KG1 (cell line): Measurements from ENCODE around the gene FOXP2.
"Not testable (repeated sequence)": the region's sequence is repeated elsewhere in the genome, so short reads cannot be mapped to it uniquely, and the experiment has no call there.

Source experiments
- DNase-seq: peaks from one replicate; lab custom pipeline; 2025; lab: John Stamatoyannopoulos, UW

The FOXP2 gene

DNA sequence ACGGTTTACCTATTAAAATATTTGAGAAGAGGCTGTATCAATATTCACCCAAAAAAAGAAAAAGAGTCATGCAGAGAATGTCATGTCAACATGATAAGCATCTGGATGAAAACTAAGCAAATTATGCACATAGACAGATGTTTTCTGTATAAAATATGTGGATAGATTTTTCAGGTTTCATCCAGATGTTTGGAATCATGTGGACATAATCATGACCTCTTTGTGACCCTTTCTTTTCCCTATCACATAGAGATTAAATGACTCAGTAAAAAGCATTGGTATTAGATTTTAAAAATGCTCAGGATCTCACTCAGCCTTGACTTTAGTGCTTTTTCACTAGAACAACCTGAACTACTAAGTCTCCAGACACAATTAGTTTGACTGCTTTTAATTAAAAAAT, 90.0 kb downstream of the FOXP2 start:
- DNase-seq: no peak

DNA sequence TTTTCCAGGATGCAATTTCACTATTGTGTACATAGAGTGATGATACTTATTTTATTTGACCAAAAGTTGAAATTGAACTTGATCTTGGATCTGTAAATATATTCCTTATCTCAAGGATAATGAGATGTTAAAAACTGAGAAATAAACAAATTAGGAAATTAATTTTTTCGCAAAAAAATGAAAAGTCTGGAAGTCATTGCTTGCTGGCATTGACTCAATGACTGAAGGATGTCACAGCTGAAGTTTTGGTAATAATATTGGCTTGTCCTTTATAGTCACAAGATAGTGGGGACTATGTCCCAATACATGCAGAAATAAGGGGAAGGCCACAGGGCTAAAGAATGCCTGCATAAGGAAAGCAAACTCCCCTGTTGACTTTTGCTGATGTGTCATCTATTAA, 92.8 kb downstream of the FOXP2 start:
- DNase-seq: no peak

DNA sequence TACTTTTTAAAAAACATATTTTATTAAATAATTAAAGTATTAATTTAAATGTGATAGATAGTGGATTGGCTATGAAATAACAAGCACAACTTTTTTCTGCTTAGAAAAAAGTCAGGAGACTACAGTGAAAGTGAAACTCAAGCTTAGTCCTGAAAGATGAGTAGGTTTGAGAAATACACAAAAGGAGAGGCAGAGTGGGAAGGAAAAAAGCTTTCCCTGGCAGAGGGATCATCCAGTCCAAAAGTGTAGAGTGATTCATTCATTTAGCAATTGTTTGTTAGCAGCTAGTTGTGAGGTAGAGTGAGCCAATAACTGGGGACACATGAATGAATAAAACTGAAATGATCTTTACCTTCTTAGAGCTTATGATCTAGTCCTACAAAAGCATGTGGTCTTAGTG, 93.5 kb downstream of the FOXP2 start:
- DNase-seq: no peak

DNA sequence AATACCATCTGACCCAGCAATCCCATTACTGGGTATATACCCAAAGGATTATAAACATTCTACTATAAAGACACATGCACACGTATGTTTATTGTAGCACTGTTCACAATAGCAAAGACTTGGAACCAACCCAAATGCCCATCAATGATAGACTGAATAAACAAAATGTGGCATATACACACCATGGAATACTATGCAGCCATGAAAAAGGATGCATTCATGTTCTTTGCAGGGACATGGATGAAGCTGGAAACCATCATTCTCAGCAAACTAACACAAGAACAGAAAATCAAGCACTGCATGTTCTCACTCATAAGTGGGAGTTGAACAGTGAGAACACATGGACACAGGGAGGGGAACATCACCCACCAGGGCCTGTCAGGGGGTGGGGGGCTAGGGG, 96.2 kb downstream of the FOXP2 start:
- DNase-seq: not testable (repeated sequence)

DNA sequence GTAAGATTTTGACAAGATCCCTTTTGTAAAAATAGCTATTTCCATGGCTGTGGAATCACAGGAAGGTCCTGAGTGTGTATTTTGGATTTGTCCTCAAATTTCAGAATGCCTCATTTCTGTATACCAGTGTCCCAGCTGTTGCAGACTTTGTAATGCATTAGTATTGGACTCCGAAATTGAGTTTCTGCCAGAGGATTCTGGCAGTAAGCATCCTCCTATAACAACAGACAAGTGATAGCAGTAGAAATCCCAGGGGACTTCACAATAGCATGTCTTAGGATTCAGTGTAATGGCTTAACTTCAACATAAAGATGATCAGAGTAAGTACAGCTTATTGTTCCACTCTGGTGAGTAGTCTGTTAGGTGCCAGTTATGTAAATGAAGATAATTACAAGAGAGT, 104.6 kb downstream of the FOXP2 start:
- DNase-seq: no peak

DNA sequence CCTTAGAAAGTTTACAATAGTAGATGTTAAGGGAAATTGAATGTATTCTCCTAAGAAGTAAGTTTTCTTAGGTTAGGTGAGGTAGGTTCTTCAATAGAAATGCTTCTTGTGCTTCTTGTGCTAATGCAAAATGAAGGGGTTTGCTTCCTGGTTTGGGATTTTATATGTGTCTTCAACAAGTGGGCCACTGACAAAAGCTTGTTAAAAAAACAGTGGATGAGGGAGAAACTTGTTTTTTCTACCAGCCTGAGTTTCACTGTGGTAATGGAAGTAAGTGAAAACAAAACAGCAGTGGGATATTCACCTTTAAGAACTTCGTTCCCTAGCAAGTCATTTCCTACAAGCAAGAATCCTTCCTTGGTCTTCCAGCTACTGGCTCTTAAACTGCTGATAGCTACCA, 107.5 kb downstream of the FOXP2 start:
- DNase-seq: no peak

DNA sequence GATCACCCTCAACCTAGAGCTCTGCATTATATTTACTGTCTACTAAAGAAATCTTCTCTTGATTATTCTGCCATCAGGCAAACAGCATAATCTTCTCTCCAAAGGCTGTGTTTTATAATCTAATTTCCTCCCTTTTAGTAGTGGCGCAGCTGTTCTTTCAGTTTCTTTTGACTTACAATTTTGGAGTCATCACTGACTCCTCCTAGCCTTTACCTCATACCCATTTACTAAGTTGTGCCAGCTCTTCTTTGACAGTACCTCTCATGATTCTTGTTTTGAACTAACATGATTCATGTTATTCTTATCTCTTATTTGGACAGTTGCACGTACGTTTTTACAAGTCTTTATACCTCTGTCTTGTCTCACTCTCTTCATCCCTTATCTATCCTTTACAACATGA, 113.0 kb downstream of the FOXP2 start:
- no peak for DNase-seq

DNA sequence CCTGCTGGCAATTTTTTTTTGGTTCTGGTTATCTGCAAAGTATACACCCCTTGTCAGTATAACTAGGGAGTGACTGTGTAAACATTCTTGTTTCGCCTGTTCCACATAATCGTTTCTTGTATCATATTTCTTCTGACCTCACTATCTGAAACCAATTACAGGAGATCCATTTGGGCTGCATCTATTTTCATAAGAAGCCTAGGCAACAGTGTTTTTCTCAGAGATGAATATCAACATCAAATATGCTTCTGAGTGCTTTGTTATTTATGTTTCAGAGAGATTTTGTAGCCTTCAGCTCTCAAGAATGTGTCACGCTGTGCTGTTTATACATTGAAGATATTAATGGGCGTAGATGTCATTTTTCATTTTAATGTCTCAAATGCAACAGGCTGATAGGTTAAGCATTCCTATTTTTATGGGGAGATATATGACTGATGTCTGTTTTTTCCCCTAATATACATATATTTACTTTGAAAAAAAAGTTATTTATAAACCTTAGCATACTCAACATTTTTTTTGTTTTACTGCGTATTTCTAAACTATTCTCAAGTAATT, 115.5 kb downstream of the FOXP2 start:
- DNase-seq: no peak

DNA sequence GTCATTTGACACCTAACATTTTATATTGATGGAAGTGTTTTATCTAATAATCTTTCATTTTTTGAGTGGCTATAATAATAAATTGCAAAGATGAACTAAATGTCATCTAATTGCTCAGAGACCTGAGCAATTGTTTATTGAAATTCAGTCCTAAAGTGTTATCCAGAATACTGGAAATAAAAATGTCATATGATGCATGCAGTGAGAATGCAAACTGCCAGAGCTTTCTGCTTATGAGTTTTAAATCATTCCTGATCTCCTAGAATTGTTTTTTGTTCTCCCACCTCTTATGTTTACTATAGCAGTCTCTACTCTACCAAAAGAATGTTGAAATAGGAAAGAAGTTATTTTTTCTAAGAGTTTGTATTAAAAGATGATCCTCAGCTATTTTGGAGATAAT, 116.7 kb downstream of the FOXP2 start:
- no peak for DNase-seq

DNA sequence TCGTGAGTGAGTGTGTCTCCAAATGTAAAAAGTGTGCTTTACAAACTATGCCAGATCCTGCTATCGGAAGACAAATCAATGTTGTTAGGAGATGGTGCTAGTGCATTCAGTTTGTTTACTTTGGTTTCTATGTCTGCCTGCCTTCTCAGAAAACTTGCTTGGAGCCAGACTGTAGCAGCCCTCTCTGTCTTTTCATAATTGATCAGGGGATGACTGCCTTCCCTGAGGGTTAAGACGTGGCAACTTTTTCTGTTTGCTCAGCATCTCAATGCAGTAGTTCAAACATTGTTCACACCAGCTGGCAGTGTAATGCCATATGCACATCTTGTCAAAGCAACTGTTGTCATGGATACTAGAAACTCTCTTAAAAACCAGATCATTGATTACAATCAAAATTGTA, 118.5 kb downstream of the FOXP2 start:
- no peak for DNase-seq

DNA sequence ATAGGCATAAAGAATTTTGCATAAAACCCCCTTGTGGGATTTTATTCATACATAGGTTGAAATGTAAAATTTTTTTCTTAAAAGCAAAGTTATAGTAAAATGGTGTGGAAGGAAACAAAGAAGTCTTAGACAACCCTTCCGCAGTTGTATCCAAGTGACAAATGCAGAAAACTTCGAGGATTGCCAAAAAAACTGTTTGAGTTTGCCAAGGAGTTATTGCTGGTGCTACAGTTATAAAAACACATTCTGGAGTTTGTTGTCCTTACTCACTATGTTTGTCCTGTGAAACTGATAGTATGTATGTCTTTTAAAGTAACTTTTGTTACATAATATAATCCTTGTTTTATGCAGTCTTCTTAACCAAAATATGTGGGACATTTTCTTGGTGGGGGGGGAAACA, 120.3 kb downstream of the FOXP2 start:
- no peak for DNase-seq

DNA sequence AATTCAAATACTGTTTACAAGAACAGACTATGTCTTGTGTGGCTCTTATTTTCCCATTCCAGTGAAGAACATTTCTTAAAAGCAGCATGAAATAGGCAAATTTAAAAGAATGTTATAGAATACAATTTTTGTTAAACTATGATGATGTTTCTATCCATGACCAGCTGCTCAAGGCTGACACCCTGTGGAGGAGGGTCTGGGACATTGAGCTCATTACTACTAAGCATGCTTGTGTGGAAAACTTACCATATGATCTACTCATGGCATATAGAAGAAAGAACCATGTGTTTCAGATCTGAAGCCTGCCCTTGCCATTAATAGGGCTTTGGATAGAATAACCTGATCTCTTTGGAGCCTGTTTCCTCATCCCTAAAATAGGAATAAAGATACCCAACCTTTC, 125.0 kb downstream of the FOXP2 start:
- no peak for DNase-seq

DNA sequence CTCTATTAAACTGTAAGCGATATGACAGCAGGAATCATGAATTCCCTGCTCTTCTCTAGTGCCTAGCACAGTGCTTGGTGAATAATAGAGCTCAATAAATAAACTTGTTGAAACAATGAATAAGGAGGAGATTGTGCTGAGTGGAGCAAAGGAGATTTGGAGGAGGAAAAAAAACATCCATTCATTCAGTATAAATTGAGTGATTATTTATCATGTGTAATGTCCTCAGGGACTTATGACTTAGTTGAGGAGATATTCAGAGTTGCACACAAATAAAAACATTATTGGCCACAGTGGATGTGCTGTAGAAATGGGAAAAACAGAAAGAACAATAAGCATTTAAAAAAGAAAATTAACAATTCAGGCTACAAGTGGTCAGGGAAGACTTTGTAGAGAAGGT, 125.7 kb downstream of the FOXP2 start:
- DNase-seq: no peak

DNA sequence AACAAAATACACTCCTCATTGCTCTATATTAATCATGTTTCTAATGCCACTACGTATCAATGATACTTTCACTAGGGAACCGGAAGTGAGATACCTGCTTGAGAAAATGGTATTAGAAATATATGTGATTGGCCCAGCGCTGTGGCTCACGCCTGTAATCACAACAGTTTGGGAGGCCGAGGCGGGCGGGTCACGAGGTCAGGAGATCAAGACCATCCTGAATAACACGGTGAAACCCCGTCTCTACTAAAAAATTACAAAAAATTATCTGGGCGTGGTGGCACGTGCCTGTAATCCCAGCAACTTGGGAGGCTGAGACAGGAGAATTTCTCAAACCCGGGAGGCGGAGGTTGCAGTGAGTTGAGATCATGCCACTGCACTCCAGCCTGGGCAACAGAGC, 132.7 kb downstream of the FOXP2 start:
- DNase-seq: not testable (repeated sequence)

DNA sequence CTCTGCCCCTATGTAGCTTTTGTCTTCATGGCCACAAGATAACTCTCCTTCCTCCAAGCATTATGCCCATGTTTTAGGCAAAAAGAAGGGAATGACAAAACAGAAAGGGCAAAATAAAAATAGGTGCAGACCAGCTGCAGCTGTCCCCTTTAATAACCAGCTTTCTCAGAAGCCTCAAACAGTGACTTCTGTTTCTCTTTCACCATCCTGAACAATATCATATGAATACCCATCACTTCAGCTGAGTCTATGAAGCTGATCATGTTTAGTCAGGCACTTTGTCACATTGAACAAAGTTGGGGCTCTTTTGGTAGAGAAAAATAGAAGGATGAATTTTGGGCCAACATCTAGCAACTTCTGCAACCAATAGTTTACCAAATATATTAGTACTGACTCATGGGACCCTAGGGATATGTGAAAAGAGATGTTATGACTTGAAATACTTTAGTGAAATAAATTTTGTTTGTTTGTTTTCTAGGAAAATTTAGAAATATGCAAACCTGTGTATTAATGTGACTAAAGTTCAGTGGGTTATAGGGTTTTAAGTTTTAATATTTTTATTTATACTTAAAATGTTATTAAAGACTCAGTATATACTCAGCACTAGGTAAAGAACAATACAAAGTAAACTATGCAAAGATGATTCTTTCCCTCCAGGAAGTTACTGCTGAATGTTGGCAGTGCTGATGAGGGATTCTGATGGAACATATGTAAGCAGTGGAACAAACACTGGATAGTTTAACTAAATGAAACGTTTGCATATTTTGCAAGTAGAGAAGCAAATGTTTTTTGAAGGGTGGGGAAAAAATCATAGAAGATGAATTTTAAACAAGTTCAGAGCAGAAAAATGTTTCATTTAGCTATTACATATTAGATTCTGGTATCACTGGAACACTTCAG, 133.7 kb downstream of the FOXP2 start:
- no peak for DNase-seq

DNA sequence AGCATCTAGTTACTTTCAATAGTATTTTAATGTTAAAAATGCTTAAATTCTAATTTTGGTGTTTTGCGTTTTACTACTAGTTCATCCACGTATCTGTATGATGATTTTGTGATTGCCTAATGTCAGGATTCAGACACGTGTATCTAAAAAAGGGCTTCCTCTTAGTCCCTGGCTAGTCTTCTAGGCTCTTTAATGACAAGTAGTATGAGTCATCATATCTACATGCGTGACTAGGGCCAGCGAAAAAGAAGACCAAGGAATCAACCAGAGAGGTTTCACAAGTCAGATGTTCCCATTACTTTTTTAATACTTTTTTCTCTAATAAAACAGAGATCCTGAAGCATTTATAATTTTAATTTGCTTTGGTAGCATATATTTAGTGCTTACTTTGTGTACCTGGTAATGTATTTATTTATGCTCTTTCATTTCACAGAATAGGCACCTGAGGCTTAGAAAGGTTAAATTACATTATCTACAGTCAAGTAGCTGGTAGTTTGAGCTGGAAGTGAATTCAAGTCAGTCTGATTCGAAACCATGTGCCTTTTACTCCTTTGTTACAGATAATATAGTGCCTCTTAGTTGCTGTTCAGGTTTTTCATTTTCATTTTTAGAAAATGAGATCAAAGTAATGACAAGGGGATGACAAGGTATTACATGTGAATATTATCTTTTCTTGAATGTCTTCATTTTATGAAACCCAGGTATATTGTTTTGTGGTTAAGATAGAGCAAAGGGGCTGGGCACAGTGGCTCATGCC, 140.3 kb downstream of the FOXP2 start:
- no peak for DNase-seq

DNA sequence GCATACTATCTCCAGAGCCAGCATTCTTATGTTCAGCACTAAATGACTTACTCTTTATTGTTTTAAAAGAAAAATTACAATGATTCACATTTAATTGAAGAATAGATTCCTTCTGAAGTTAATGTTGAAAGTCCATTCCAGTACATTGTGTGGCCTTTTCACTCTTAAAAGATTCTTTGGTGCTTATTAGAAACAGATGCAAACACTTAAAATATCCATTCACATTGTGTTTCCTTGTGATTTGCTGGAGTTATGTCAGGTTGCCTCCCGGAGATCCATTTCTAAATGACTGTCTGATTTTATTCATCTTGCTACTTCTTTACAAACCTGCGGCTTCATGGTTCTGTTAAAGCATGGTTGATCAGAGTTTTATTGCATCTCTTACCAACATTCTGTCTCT, 152.8 kb downstream of the FOXP2 start:
- no peak for DNase-seq

DNA sequence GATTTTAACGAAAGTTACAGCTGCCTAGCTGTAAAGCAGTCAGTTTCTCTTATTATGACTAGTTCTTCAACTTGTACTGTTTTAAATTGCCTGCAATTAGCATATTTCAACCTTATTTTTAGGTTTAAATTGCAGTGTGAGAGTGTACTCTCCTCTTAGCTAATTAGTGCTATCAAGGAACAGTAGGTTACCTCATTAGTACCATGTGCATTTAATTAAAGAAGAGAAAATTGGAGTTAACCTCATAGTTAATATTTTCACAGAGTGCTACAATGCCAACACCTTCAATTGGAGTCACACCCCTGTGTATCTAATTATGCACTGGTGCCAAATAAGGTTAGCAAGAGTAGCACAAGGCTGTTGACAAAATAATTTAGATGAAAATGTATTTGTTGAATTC, 154.6 kb downstream of the FOXP2 start:
- no peak for DNase-seq

DNA sequence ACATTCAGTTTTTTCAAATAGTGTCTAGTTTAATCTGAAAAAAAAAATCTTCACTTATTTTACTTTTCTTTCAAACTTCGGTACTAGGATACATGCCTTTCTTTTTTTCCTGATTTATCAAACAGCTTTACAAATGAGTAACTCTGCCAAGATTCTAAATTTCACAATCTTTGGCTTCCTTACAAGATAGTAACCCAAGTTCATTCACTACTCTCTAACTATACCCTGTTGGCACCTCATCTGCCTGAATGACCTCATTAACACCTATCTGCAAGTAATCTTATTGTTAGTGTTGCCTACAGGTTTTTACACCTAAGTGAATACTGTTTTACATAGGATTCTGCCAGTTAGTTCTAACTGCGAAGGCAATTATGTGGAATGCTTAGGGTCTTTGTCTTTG, 159.8 kb downstream of the FOXP2 start:
- no peak for DNase-seq

DNA sequence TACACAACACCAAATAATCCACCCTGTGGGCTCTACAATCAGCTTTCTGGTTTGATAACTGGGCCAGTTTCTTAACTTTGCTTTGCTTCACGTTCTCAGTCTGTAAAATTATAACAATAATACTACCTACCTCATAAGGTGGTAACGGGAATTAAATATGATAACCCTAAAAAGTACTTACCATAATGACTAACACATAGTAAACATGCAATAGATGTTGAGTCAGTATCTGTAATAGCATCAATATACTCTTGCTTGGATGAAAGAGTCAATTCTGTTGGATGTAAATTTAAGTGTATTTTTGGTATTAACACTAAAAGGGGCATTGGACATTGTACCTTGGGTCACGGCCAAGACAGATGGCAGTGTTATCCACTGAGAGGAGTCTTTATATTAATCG, 160.5 kb downstream of the FOXP2 start:
- DNase-seq: no peak

DNA sequence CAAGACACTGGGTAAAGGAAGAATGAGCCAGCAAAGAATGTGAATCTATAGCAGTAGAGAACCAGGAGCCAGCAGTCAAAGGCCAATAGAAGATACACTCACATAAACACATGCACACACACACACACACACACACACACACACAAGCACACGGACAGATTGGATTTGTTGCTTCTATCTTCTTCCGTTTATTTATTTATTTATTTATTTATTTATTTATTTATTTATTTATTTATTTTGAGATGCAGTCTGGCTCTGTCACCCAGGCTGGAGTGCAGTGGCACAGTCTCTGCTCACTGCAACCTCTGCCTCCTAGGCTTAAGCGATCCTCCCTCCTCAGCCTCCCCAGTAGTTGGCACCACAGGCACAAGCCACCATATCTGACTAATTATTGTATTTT, 166.3 kb downstream of the FOXP2 start:
- not testable (repeated sequence) for DNase-seq

DNA sequence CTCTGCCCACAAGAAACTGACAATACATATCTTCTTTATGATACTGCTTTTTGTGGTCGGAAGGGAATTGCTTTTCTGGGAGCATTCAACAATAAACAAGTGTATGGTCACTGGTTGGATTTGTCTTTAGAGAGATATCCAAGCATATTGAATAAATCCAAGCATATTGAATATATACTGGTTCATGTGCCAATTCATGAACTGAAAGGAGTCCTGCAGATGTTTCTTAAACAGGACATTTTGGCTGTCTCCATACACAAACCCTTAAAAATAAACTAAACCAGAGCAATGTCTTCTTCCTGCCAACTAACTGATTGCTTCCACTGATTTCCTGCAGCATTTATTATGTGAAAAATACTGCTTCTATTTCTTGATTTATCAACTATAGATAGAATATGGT, 173.9 kb downstream of the FOXP2 start:
- no peak for DNase-seq

DNA sequence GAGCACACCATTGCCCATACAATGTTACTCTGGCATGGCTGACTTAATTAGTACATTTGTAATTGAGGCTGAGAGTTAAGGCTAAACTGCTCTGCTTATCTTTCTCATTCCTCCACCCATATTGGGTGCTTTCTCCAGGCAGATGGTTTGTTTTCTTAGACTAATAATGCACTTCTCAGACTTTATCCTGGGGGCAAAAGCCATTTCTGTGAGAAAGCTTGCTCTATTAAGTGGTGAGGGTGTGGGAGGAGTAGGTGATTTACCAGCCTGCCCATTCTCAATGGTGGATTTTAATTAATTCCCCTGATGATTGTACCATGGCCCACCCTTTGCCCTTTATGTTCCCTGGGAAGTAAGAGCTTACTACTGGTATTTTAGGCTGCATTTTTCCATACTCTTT, 174.8 kb downstream of the FOXP2 start:
- DNase-seq: no peak
